HuH-7 (cell line): ENCODE results near the gene DBN1.
"Not testable (repeated sequence)": the region's sequence is repeated elsewhere in the genome, so short reads cannot be mapped to it uniquely, and the experiment has no call there.

Source experiments
- DNase-seq: peaks from one replicate; pipeline ENCODE4 v3.0.0; 2011; ENCODE audit warnings: low spot score

DBN1 gene

DNA sequence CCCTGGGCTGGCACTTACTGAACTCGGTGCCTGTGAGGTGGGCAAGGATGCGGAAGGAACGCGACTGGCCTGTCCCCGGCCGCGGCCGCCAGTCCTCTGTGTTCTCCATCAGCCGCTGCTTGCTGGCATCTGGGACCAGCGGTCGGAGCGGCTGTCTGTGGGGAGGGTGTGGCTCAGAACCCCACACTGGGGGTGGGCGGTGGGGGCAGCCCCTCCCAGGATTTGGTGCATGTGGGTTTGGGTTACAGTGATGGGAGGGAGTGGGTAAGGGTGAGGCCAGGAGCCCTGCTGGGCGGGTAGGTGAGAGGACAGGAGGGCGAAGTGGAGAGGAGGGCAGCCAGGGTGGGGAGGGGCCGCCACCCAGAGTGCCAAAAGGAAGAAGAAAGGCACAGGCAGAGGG lies 17.6 kb upstream of the DBN1 start:
- DNase-seq, result no peak

GRCh38 chr5:177490311-177490991 lies 17.0 kb upstream of the DBN1 start:
- DNase-seq, result no peak

- no peak for DNase-seq
Measured at GRCh38 chr5:177489119-177489716, 15.8 kb upstream of the DBN1 start.

GRCh38 chr5:177487975-177488374 lies 14.5 kb upstream of the DBN1 start:
- DNase-seq, result no peak

DNA sequence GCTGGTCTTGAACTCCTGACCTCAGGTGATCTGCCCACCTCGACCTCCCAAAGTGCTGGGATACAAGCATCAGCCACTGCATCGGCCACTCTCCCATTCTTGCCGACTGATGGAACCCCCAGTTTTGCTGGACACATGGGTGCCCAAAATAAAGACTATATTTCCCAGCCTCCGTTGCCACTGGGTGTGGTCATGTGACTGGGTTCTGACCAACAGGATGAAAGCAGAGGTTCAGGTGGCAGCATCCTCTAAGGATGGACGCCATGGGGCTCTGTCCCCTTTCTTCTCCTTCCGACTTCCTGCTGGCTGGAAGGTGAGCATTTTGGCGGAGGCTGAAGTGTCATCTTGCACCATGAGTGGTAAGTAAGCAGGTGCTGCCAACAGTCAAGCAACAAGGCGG lies 13.7 kb upstream of the DBN1 start:
- no peak for DNase-seq

DNA sequence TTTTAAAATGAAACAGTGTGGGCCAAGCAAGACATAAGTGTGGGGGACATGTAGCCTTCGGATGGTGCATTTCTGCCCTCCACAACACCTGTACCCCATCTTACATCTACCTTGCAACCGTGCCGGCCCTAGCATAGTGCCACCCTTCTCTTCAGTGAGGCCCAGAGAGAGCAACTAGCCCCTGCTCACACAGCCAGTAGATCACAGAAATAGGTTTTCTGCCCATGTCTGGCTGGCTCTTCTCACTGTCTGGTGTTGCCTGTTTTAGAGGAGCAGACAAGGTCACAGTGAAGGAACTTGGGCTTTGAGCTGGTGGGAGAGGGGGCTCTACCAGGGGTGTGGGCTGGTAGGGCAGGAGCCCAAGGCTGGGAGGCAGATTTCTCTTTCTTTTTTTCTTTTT lies 12.8 kb upstream of the DBN1 start:
- DNase-seq, result no peak

- DNase-seq, result not testable (repeated sequence)
Measured at GRCh38 chr5:177485753-177486152, 12.3 kb upstream of the DBN1 start.

- no peak for DNase-seq
Measured at GRCh38 chr5:177484902-177485549, 11.6 kb upstream of the DBN1 start.

- DNase-seq, result no peak
Measured at GRCh38 chr5:177483994-177484901, 10.8 kb upstream of the DBN1 start.

GRCh38 chr5:177483042-177483441 lies 9.6 kb upstream of the DBN1 start:
- no peak for DNase-seq

- no peak for DNase-seq
Measured at GRCh38 chr5:177482359-177482795, 8.9 kb upstream of the DBN1 start.

DNA sequence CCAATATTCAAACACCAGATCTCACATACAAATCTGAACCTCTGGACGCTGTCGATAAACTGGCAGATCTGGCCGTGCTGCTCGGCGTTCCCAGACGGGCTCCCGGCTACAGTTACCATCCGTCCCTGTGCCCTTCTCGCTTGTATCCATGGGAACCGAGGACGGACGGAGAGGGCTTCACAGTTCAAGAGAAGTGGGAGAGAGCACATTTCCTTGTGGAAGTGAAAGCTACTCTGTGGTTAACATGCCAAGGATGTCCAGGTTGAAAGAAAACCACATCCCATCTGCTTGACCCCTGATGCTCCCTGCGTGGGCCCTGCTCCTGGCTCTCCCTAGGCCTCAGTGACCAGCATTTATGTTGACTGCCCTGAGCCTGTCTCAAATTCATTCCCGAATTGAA lies 6.3 kb upstream of the DBN1 start:
- DNase-seq, result no peak

- DNase-seq, result no peak
Measured at GRCh38 chr5:177478711-177479646, 5.5 kb upstream of the DBN1 start.

DNA sequence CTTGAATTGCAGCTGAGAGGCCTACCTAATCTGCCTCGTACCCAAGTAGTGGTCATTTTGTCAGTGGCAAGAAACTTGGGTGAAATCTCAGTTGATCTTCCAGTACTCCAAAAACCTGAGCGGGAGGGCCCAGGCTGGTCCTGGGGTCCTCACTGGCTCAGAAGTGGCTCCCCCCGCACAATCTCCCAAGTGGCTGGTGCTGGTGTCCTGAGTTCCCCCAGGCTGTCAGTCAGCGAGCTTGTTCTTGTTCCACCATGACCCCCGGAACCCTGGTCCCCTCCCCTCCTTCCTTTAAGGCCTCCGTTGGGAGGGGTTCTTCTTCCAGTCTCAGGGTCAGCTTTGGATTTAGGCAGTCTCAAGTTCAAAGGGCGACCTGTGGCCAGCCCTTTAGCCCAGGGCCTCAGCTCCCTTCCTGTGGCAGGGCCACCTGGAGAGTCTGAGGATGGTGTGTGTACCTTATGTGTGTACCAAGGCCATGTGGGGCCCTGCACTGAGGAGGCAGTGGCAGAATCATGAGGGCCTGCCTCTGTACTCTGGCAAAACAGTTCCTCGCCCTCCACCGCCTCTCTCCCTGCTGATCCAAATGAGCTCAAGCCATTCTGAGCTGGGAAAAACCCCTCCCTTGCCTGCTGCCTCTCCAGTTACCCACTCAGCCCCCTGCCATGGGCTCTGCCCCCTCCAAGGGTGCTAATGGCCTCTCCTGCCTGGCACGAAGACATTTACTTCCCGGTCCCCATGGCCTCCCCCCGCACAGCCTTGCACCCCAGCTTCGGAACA lies 4.5 kb upstream of the DBN1 start:
- DNase-seq, result no peak

DNA sequence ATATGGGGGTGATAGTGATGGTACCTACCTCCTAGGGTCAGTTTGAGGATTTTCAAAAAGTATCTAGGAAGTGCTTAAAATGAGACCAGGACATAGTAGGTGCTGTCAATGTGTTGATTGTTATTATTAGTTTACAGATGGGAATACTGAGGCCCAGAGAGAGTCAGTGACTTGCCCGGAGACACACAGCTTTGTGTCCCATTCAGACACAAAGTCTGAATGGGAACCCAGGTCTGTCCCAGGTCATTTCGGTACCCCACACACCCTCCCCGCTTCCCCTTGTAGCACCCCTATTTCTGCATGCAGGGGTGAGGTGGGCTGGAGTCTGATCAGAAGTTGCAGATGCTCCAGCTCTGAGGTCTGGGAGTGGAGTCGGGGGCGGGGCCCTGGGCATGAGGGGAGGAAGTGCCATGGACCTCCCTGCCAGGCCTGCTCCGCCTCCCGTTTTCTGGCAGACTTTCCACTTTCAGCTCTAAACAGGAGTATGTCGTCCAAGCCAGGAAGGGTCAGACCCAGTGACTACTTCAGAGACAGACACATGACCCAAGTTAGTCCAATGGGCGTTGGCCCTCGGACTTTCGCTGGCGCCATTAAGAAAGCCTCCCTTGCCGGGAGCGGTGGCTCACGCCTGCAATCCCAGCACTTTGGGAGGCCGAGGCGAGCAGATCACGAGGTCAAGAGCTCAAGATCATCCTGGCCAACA lies 3.2 kb upstream of the DBN1 start:
- no peak for DNase-seq

GRCh38 chr5:177475563-177476427 lies 2.4 kb upstream of the DBN1 start:
- DNase-seq, result no peak

DNA sequence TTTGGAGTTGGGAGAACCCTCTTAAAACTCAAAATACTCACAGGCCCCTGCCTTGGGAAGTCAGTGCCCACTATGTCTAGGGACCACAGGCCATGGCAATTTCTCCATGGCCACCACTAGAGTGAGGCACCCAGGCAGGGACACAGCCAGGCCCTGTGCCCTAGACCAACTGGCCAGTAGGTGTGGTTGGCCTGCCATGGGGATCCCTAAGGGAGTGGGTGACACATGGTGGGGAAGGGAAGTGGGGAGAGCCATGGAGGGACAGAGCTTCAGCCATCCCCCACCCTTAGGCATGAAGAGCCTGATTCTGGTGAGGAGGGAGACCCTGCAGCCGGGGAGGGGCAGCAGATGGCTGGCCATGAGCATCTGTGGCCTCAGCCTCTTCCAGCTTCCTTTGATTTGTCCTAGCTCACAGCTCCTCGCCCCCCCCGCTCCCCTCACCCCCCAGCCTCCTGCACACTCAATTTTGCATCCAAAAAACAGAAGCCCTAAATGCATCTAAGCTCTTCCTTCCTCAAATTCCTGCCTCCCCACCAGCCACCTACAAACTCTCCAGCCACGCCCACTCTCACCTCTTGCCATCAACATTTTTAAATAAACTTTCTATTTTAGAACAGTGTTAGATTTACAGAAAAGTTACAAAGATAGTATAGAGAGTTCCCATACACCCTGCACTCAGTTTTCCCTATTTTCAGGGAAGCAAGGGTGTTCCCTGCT lies 1.6 kb upstream of the DBN1 start:
- DNase-seq, result no peak

DNA sequence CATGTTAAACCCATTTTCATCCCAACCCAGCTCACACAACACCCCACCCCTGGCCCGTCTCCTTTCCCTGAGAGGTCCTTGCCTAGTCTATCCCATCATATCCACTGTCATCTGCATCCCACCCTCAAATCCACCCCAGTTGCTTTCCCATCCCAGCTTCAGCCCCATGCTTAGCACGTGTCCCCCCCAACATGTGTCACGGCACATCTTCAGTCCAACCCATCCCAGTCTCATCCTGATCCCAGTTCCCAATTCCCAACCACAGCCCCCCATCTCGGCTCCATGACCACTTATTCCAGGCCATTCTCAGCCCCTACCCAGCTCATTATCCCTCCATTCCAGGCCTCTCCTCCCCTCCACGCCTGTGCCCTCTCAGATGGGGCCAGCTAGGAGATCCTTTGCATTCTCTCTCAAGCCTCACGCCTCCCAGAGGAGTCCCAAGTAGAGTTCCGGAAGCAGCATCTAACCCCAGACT lies 605 bp upstream of the DBN1 start:
- DNase-seq, result no peak
